ENCODE results near the gene PNLIPRP2.
A peak's percentile ranks its signal among the peaks of the same experiment; 100 is the strongest.

Gene PNLIPRP2

DNA sequence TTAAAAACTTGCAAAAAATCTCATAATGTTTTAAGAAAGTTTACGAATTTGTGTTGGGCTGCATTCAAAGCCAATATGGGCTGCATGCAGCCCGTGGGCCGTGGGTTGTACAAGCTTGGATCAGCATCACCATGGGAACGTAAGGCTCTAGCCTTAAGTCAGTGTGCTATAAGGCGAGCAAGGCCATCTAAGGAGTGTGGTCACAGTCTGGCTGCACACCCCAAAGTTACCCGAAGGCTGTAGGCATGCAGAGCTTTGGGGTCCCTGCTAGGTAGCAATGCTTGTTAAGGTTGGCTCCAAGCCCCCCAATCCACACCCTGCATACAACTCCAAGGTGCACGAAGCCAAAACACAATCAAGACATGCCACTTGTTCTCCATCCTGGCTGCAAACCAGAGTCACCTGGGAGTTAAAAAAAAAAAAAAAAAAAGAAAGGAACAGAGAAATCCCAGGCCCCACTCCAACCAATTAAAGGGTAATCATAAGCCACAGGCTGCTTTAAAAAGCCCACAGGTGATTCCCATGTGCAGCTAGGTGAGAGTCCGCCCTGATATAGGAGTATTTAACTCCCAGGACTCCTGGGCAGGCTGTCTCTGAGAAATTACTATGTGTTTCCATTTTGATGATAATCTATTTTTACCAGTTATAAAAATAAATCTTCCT is 8.5 kb upstream of the PNLIPRP2 start:
- no peak for DNase-seq (ENCODE audit: low spot score)

GRCh38 chr10:116613471-116613870 is 7.3 kb upstream of the PNLIPRP2 start:
- DNase-seq (ENCODE audit: low spot score), result no peak

DNA sequence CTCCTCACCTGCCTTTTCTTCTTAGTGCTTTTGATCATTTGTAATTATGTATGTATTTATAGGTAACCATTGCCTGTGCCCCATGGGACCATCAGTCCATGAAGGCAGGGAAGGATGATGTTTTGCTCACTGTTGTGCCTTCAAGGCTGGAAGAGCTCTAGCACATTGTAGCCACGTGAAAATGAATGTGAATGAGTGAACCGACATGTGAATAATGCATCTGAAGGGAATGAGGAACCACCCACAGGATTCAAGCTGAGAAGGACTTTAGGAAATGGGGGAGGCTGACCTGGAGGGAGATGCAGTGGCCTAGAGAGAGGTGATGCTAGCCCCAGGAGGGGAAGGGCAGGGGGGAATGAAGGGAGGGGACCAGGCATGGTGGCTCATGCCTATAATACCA is 6.0 kb upstream of the PNLIPRP2 start:
- DNase-seq (ENCODE audit: low spot score), result no peak

DNA sequence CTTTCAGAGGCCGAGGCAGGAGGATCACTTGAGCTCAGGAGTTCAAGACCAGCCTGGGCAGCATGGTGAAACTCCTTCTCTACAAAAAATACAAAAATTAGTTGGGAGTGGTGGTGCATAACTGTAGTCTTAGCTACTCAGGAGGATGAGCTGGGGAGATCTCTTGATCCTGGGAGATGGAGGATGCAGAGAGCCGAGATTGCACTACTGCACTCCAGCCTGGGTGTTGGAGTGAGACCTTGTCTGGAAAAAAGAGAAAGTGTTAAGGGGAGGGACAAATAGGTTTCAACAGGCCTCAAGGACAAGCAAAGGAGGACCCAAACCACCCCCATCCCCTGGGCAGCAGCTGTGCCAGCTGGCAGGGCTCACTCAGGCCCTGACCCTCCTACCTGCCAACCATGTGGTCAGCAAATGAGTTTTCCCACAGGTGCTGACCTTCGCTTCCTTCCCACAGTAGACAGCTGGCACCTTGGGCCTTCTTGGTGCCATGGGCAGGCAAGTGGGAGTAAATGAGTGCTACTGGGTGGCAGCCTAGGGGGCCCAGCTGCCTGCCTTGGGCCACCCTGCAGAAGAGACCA is 5.5 kb upstream of the PNLIPRP2 start:
- no peak for DNase-seq (ENCODE audit: low spot score)

- DNase-seq (ENCODE audit: low spot score), result no peak
These were observed 723 bp downstream of the PNLIPRP2 start for GRCh38 chr10:116621476-116621875.

DNA sequence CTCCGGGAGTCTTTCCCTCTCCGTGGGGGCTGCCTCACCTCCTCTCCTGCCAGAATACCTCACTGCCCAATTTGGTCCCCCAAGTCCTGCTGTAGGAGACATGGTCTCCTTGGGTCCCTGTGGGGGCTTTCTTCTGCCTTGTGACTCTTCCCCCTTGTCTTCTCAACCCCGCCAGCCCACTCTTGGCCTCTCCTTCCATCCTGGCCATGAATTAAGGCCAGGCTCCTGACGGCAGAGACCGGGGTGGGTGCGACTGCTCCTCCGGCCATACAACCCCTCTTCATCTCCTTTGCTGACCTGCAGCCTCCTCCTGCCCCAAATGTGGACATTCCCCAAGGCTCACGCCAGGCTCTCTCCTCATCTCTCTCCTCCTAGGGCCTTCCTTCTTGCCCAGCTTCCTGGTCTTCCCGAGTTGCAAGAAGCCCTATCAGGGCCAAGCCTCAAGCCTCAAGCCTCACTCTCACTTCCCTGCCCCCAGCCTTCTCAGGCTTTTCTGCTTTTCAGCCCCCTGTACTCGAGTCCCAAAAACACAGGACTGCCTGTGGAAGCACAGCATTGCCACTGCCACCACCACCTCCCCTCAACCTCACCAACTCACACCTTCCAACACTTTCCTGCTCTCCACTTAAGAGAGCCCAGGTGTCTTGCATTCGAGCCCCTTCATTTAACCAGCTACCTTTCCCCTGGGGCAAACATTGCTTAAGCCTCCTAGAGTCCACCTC is 1.3 kb downstream of the PNLIPRP2 start:
- no peak for DNase-seq (ENCODE audit: low spot score)

DNA sequence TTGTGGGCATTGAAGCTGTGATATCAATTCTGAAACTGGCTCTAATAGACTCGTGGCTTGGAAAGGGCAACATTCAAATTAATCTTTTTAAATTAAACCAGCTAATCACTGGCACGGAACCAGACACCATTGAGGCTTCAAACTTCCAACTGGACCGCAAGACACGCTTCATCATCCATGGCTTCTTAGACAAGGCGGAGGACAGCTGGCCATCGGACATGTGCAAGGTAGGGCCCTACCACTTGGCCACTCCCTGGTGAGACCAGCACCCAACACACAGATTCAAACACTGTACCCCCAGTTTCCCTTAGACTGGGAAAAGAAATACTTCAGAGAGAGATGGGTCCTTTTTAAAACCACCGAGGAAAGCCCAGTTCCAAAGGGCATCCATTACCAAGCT is 5.1 kb downstream of the PNLIPRP2 start:
- no peak for DNase-seq (ENCODE audit: low spot score)

DNA sequence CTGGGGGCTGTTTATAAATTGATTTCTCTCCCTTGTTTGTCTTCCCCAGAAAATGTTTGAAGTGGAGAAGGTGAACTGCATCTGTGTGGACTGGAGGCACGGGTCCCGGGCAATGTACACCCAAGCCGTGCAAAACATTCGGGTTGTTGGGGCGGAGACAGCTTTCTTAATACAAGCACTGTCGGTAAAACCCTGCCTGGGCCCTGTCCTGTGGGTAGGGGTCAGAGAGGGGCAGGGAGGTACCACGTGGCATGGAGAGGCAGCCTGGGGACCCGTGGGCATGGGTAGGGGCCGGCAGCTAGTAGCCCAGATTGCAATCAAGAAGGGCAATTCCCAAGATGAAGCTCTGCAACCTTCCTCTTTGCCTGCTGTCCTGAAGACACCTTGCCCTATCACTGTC is 6.1 kb downstream of the PNLIPRP2 start:
- no peak for DNase-seq (ENCODE audit: low spot score)

- DNase-seq (ENCODE audit: low spot score), result peak; percentile 72
These were observed 6.7 kb downstream of the PNLIPRP2 start for GRCh38 chr10:116627386-116627933.

- DNase-seq (ENCODE audit: low spot score), result no peak
These were observed 8.6 kb downstream of the PNLIPRP2 start for GRCh38 chr10:116629340-116629739.

DNA sequence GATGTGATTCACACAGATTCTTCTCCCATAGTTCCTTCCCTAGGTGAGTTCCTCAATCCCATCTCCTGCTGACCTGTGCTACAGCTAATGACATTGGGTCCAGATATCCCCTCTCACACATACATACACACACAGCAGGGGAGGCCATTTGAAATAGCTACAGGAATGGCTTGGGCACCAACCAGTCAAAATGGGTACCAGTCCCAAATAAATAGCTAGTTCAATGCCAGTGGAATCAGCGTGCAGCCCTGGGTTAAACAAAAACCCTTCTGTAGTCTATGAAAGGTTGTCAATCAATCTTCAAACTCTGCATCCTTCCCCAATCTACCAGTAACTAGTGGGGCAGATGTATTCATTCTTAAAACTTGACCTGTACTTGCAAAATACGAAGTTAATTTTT is 9.3 kb downstream of the PNLIPRP2 start:
- no peak for DNase-seq (ENCODE audit: low spot score)

- no peak for DNase-seq (ENCODE audit: low spot score)
These were observed 11.1 kb downstream of the PNLIPRP2 start for GRCh38 chr10:116631871-116632295.

GRCh38 chr10:116632596-116633215 is 12.0 kb downstream of the PNLIPRP2 start:
- no peak for DNase-seq (ENCODE audit: low spot score)

DNA sequence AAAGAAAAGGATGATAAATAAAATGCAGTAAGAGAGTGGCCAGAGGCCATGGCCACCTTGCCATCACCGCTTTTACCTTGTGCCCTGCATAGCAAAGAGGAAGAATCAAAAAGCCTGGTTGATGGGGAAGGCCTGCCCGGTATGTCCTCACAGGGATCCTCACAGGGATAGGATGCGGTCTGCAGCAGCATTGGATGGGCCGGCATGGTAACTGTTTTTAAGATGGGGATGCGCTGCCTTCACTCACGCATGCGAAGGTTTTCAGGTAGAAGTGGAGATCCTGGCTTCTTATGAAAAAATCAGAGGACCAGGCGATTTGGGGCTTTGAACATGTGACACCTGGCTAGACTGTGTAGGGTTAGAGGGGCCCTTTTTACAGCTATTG is 12.5 kb downstream of the PNLIPRP2 start:
- DNase-seq (ENCODE audit: low spot score), result no peak

- DNase-seq (ENCODE audit: low spot score), result peak; percentile 31
These were observed 13.6 kb downstream of the PNLIPRP2 start for GRCh38 chr10:116634126-116634975.

GRCh38 chr10:116636385-116636784 is 15.6 kb downstream of the PNLIPRP2 start:
- DNase-seq (ENCODE audit: low spot score), result no peak

DNA sequence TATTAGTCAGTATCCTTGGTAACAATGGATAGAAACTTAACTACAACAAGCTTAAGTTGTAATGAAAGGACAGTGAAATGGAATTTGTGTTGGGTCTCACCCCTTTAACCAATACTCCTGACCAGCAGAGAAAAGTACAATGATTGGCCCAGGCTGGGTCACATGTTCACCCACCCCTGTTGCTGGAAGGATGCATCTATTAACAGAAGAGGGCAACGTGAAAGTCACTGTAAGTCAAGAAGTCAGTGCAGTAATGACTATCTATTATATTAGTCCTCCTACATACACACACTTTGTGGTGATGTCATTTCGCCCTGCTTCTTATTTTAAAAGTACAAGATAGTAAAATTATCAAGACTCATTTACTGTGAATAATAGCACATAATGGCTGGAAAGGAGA is 16.2 kb downstream of the PNLIPRP2 start:
- no peak for DNase-seq (ENCODE audit: low spot score)

DNA sequence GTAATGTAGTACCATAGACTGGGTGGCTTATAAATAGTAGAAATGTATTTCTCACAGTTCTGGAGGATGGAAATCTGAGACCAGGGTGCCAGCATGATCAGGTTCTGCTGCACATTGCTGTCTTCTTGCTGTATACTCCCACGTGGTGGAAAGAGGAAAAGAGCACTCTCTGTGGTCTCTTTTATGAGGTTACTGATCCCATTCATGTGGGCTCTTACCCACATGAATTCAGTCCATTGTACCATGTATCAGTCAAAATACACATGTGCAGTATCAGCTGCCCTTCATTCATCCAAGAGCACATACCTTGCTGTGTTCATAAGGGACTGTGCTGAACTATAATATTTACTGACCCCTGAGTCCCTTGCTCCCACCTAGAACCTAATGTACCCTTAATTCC is 17.1 kb downstream of the PNLIPRP2 start:
- DNase-seq (ENCODE audit: low spot score), result no peak

DNA sequence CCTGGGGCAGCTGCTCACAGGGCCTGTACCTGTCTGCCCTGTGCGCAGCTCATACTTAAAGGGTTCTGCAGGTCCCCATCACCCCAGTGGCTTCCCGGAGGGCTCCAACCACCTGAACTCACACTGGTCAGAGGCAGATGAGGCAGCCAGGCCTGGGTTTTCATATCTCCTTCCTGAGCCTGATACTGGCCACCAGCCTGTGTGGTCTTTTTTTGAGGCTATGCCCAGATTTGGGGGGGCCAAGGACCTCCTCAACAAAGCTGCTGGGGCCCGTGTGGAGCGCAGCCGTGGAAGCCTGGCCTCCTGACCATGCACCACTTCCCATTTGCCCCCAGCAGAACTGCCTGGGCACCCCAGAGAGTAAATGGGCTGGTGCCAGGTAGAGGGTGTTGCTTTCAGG is 25.7 kb downstream of the PNLIPRP2 start:
- no peak for DNase-seq (ENCODE audit: low spot score)

DNA sequence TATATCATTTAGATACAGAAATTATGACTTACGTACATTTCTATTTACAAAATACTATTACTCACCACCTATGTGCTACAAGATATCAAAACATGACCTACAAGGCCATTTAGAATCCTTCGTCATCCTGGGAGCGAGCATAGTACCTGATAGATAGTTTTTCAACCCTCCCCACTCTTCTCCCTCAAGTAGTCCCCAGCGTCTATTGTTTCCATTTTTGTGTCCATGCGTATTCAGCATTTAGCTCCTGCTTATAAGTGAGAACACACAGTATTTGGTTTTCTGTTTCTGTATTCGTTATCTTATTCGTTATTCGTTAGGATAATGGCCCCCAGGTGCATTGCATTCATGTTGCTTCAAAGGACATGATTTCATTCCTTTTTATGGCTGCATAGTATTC is 28.1 kb downstream of the PNLIPRP2 start:
- DNase-seq (ENCODE audit: low spot score), result no peak

DNA sequence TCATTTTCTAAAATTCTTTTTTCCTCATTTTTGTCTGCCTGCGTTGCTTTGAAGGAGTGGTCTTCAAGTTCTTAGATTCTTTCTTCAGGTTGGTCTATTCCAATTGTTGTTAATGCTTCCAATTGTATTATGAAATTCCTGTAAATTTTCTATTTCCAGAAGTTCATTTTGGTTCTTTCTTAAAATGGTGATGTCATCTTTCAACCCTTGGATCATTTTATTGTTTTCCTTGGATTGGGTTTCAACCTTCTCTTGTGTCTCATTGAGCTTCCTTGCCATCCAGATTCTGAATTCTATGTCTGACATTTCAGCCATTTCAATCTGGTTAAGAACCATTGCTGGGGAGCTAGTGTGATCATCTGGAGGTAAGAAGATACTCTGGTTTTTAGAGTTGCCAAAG is 33.1 kb downstream of the PNLIPRP2 start:
- DNase-seq (ENCODE audit: low spot score), result no peak

- no peak for DNase-seq (ENCODE audit: low spot score)
These were observed 34.1 kb downstream of the PNLIPRP2 start for GRCh38 chr10:116654816-116655215.
